K562 (cell line): Measurements from ENCODE around the gene UNC13A. TPM values are rescaled to one million over a fixed set of nuclear protein-coding genes. Genes with fewer than 3 reads are reported as not detected.

ENCODE experiments used
- CCNT2 ChIP-seq: IDR thresholded peaks from 2 replicates; pipeline ENCODE4 v1.6.1; 2011; ENCODE audit warnings: borderline replicate concordance, low read depth, mild to moderate bottlenecking, moderate library complexity, mixed read lengths, low read length; ENCODE audit not compliant: insufficient read length; ENCODE audit errors: extremely low read depth
- CTCF ChIP-seq, 3 experiments: IDR thresholded peaks in 2 of 3; conservative IDR thresholded peaks in 1 of 3; 2 replicates each; pipeline ENCODE4 v1.5.1; 2011 to 2012; ENCODE audit warnings: low read length in 3 of 3, mild to moderate bottlenecking in 3 of 3, control low read depth in 2 of 3, improper control_type of control experiment in 1 of 3, inconsistent platforms in 1 of 3, low read depth in 1 of 3, mixed read lengths in 1 of 3, moderate library complexity in 1 of 3; ENCODE audit not compliant: insufficient read depth in 2 of 3
- E2F3 ChIP-seq: fragments of 250-450 bp; sonication (Bioruptor Pico); IDR thresholded peaks from 2 replicates; pipeline ENCODE4 v1.4.0; 2020; ENCODE audit warnings: mild to moderate bottlenecking
- HSF4 ChIP-seq: fragments of 250-450 bp; sonication (Bioruptor Pico); IDR thresholded peaks from 2 replicates; pipeline ENCODE4 v2.1.2; 2022; ENCODE audit warnings: mild to moderate bottlenecking, moderate library complexity, borderline replicate concordance
- MAFG ChIP-seq: fragments of 450-650 bp; conservative IDR thresholded peaks from 2 replicates; pipeline ENCODE4 v1.6.1; 2016; ENCODE audit warnings: missing genetic modification characterization, missing compliant biosample characterization
- MTF1 ChIP-seq: fragments of 250-450 bp; sonication (Bioruptor Pico); IDR thresholded peaks from 2 replicates; pipeline ENCODE4 v1.9.0; 2021; ENCODE audit warnings: moderate library complexity, mild to moderate bottlenecking, inconsistent platforms, borderline replicate concordance
- NKRF ChIP-seq: fragments of 450-650 bp; IDR thresholded peaks from 2 replicates; pipeline ENCODE4 v1.6.1; 2016; ENCODE audit warnings: borderline replicate concordance
- SIRT6 ChIP-seq: IDR thresholded peaks from one replicate; pipeline ENCODE4 v1.6.1; 2012; ENCODE audit warnings: low read depth, mild to moderate bottlenecking, control low read depth, inconsistent platforms, low read length, moderate library complexity
- SNRNP70 ChIP-seq: fragments of 200-400 bp; formaldehyde crosslinking; optimal IDR thresholded peaks from 2 replicates; pipeline ENCODE3; 2017; ENCODE audit warnings: low read depth, low read length
- TAF15 ChIP-seq: fragments of 200-400 bp; formaldehyde crosslinking; IDR thresholded peaks from 2 replicates; pipeline ENCODE4 v1.6.1; 2017; ENCODE audit warnings: mild to moderate bottlenecking, low read depth, low read length, moderate library complexity
- TBL1XR1 ChIP-seq, 2 experiments: IDR thresholded peaks; 2 replicates each; pipeline ENCODE4 v1.6.1; 2012; ENCODE audit warnings: improper control_type of control experiment in 2 of 2, low read length in 2 of 2, mild to moderate bottlenecking in 1 of 2
- THAP7 ChIP-seq: fragments of 250-450 bp; sonication (Bioruptor Pico); IDR thresholded peaks from 2 replicates; pipeline ENCODE4 v1.5.0; 2021
- XRCC3 ChIP-seq: fragments of 450-650 bp; IDR thresholded peaks from 2 replicates; pipeline ENCODE4 v1.6.1; 2017; ENCODE audit warnings: mild to moderate bottlenecking, moderate library complexity
- ZBTB26 ChIP-seq: fragments of 450-650 bp; formaldehyde crosslinking; IDR thresholded peaks from 2 replicates; pipeline ENCODE4 v1.4.0; 2022; ENCODE audit warnings: missing genetic modification characterization
- ZBTB5 ChIP-seq: fragments of 450-650 bp; IDR thresholded peaks from 2 replicates; pipeline ENCODE4 v1.6.1; 2017; ENCODE audit warnings: antibody characterized with exemption
- ZC3H8 ChIP-seq: fragments of 450-650 bp; IDR thresholded peaks from 2 replicates; pipeline ENCODE4 v1.6.1; 2017
- ZFP30 ChIP-seq: fragments of 250-450 bp; sonication (Bioruptor Pico); IDR thresholded peaks from 2 replicates; pipeline ENCODE4 v1.8.0; 2022; ENCODE audit warnings: moderate library complexity, mild to moderate bottlenecking, inconsistent platforms, borderline replicate concordance
- ZNF175 ChIP-seq: fragments of 200-800 bp; sonication (Bioruptor generic); IDR thresholded peaks from 2 replicates; pipeline ENCODE4 v1.6.1; 2016; ENCODE audit warnings: low read depth, mild to moderate bottlenecking, missing genetic modification characterization, missing compliant biosample characterization
- ZNF217 ChIP-seq: sonication (generic); formaldehyde crosslinking; IDR thresholded peaks from 2 replicates; pipeline ENCODE4 v1.8.0; 2022; ENCODE audit warnings: mild to moderate bottlenecking, missing genetic modification reagents
- ZNF311 ChIP-seq: fragments of 250-450 bp; sonication (Bioruptor Pico); IDR thresholded peaks from 2 replicates; pipeline ENCODE4 v1.4.0; 2020; ENCODE audit warnings: mild to moderate bottlenecking, moderate library complexity
- ZNF77 ChIP-seq: fragments of 250-450 bp; sonication (Bioruptor Pico); IDR thresholded peaks from 2 replicates; pipeline ENCODE4 v1.5.0; 2020
- polyA plus RNA-seq, 8 experiments: library from polyadenylated mRNA; depleted of rRNA in 4 of 8; stranded (reverse) in 5 of 8; unstranded in 3 of 8; fragments of >200 nt; fragmentation: Nextera tagmentation in 2 of 8; fragmentation: Illumina TruSeq in 1 of 8; extraction: Ambion mirVana in 2 of 8; extraction: Trizol in 1 of 8; gene quantifications; 2 replicates each; pipeline versions ENCODE4 v1.2.1 to v1.2.3, GENCODE V29; 2011 to 2014; ENCODE audit warnings: inconsistent platforms in 1 of 8, missing spikeins in 1 of 8
- total RNA-seq, 7 experiments: library from RNA; depleted of rRNA in 6 of 7; stranded (reverse); fragments of >200 nt in 6 of 7; fragmentation: Illumina TruSeq in 2 of 7; extraction: Trizol in 2 of 7; gene quantifications; 2 replicates each; pipeline versions ENCODE4 v1.2.1 to v1.2.3, GENCODE V29; 2011 to 2021; ENCODE audit warnings: low replicate concordance in 1 of 7

The UNC13A gene
- total and polyA plus RNA-seq, 9 of the 15 experiments (the other 6 are each of a cell fraction or from before 2014, with no cell fraction given), result 0.03 to 1.0 (median 0.25) TPM

GRCh38 chr19:17681505-17682125 is 6.5 kb downstream of the UNC13A start (continued):
- TF ChIP-seq XRCC3 (no peak), TAF15 (no peak), ZFP30 (no peak), THAP7 (CRISPR knock-in tag) (no peak), ZNF311 (CRISPR knock-in tag) (no peak), ZBTB26 (CRISPR knock-in tag) (no peak), TBL1XR1 (IDR thresholded peaks at IDR 0.05; ENCODE audit: low read length in 2 of 2) (no peak), ZBTB5 (no peak), SNRNP70 (no peak), CCNT2 (no peak), HSF4 (CRISPR knock-in tag) (no peak), NKRF (no peak), SIRT6 (no peak), MAFG (no peak), E2F3 (CRISPR knock-in tag) (no peak), ZNF217 (no peak), MTF1 (CRISPR knock-in tag) (no peak), CTCF (IDR thresholded peaks at IDR 0.05 in 2 of 3, conservative IDR thresholded peaks at IDR 0.05 in 1 of 3; ENCODE audit: insufficient read depth in 2 of 3, low read depth in 1 of 3, low read length in 3 of 3) (0 out of 6 replicates have a peak, but pooled peaks of 1 of the 3 experiments have one; percentile 2), ZNF77 (CRISPR knock-in tag) (no peak), ZC3H8 (no peak), ZNF175 (CRISPR knock-in tag) (peak; percentile 55; the same call in 1 of the 2 replicates)
